GM21447 (cell line): Measurements from ENCODE around the gene CHRNA1.
"Not testable (repeated sequence)": the region's sequence is repeated elsewhere in the genome, so short reads cannot be mapped to it uniquely, and the experiment has no call there.

Experiments
- ATAC-seq: cut with Tn5 transposase; IDR thresholded peaks from one replicate; pipeline ENCODE4 v1.9.1; 2021; ENCODE audit not compliant: unreplicated experiment

The CHRNA1 gene

DNA sequence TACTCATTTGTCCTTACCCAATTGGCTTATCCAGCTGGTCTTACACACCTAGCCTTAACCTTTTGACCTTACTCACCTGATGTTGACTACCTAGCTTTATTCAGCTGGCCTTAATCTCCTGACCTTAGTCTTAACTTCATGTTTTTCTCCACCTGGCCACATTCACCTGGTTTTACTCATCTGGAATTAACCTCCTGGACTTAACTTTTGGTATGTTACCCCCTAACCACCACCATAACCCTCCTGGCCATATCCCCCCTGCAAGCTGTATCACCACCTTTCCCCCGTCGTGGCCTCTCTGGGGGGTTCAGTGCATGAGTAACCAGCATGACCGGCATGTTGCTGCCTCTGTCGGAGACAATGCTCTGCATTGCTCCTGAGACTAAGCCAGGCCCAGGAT is 45.7 kb downstream of the CHRNA1 start:
- no peak for ATAC-seq

DNA sequence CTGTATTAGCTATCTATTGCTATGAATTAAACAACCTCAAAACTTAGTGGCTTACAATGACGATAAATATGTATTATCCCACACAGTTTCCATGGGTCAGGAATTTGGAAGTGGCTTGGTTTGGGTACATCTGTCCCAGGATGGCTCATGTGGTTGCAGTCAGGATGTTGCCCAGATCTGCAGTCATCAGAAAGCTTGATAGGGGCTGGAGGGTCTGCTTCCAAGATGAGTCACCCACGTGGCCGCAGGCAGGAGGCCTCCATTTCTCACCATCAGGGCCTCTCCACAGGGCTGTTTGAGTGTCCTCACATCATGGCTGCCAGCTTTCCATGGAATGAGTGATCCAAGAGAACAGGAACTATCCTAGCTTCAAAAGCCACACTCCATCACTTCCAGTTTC is 46.4 kb downstream of the CHRNA1 start:
- ATAC-seq: no peak

DNA sequence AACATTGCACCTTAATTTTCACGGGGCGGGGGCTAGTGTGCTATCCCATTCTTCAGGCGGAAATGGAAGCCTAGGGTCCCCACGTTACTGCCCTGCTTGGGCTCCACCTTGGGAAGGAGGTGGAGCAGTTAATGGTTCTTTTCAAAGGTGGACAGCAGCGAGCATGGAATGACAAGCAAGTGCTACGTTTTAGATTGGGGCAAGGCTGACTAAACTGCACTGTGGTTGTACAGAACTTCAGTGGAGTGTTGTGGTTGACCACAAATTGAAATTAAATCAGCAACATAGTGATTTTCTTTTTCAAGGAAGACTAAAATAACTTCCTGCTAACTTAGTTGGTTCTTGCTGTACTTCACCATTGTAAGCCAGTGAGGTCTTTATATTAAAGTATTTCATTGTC is 47.0 kb downstream of the CHRNA1 start:
- ATAC-seq: no peak

DNA sequence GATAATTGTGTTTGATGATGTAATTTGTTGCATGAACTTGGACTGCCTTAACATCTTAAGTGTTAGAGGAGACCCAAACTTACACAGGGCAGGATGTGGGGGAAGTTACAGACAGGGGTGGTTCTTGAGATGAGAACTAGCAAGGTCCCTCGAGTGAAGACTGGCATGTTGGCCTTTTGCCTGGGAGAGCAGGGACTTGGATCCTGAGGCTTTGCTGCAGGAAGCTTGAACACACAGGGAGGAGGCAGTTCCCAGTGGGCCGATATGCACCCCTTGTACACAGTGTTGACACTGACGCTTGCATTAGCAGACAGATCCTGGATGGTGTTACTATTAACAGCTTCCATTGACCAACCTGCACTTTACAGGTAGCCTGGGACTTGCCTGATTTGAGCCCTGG is 47.5 kb downstream of the CHRNA1 start:
- ATAC-seq: no peak

DNA sequence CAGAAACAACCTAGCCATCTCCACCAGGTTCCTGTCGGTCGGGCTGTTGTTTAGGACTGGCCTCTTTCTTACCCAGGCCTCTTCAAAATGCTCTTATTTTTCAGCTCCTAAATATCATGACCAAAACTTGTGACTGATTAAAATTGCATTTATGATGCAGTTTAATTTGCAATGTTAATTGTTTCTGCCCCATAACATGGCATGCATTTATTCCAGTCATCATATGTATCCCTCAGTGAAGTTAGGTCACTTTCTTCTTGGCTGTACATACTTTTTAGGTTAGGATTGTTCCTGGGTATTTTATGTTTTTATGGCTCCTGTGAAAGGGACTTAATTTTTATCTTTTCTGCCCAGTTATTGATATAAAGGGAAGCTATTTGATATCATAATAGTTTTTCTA is 50.6 kb downstream of the CHRNA1 start:
- ATAC-seq: no peak

DNA sequence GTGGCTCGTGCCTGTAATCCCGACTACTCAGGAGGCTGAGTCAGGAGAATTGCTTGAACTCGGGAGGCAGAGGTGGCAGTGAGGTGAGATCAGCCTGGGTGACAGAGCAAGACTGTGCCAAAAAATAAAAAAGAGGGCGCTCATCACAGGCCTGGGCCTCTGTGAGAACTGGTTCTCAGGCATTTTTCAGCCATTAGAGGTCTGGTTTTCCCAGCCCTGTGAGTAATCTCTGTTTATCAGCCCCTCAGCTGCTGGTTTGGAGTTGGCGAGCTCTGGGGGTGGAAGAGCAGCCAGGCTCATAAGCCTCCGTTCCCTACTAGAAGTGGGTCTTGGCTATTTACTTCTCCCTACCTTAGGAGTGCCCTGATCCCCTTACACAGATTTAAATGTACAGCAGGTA is 53.1 kb downstream of the CHRNA1 start:
- ATAC-seq: no peak

DNA sequence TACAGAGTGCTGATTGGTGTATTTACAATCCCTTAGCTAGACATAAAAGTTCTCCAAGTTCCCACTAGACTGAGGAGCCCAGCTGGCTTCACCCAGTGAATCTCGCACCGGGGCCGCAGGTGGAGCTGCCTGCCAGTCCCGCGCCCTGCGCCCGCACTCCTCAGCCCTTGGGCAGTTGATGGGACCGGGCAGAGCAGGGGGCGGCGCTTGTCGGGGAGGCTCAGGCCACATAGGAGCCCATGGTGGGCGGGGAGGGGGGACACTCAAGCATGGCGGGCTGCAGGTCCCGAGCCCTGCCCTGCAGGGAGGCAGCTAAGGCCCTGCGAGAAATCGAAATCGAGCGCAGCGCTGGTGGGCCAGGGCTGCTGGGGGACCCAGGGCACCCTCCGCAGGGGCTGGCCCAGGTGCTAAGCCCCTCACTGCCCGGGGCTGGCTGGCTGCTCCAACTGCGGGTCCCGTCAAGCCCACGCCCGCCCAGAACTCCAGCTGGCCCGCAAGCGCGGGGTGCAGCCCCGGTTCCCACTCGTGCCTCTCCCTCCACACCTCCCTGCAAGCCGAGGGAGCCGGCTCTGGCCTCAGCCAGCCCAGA is 54.8 kb downstream of the CHRNA1 start:
- not testable (repeated sequence) for ATAC-seq

DNA sequence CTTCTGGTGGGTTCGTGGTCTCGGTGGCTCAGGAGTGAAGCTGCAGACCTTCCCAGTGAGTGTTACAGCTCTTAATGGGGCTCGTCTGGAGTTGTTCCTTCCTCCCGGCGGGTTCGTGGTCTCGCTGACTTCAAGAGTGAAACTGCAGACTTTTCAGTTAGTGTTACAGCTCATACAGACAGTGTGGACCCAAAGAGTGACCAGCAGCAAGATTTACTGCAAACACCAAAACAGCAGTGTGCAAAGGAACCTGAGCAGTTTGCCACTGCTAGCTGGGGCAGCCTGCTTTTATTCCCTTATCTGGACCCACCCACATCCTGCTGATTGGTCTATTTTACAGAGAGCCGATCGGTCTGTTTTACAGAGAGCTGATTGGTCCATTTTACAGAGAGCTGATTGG is 55.6 kb downstream of the CHRNA1 start:
- no peak for ATAC-seq

DNA sequence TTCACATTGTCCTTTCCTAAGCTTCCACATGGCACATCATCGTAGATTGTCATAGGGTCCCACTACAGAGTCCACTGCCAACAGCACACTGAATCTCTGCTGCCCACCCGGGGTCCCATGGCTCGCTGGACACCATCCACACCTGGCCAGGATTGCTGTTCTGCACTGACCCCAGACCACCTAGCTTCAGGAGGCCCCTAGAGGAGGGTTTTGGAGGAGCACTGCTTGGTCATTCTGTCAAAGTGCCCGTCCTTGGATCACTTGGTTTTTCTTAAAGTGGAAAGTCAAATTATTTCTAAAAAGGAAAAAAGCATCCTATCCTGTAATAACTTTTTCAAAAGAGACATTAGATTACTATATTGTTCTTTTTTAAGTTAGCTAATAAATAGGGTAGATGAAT is 59.0 kb downstream of the CHRNA1 start:
- ATAC-seq: no peak

DNA sequence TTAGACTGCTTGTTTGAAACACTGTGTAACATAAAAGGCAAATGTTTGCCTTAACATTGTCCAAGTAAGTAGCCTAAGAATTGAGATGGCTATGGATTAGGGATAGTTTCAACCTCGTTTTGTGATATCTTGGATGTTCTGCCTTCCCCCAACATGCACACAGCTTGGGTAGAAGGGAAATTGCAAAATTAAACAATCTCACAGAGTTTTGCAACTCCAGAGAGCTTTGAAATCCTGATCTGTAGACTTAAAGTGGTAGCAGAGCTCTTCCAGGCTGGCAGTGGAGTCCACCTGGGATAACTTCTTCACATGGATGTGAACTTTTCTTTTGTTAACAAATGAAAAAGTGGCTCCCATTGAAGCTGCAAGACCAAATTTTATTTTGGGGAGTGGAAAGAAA is 59.6 kb downstream of the CHRNA1 start:
- ATAC-seq: no peak

DNA sequence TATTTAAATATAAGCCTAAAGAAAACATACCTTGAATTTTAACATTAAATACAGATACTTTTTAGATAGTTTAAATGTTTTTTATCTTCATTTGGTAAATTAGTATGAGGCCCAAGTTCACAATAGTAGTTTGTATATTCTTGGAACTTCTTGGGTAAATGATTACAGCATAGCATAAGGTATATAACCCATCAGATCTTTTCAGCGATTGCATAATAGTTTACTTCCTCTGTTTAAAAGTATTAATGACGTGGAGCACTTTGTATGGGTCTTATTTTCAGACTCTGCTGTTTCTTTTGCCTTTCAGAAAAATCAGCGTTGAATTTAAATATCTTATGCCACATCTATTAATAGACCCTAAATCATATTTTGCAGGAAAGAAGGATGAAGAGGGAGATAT is 60.2 kb downstream of the CHRNA1 start:
- ATAC-seq: no peak

DNA sequence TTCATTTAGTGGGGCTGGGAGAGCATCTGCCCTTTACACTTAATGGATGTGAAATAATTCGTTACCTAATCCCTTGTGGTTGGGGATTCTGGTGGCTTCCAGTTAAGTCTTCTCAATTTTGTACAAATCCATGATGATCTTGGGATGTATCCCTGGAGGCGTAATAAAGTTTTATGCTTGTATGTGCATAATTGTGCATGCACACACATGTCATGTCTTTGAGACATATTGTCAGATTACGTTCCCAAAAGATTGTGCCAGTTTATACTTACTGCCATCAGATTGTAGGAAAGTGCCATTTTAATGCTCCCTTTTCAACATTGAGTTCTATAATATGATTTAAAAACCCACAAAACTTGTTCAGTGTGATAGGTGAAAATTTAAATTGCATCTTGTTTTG is 60.8 kb downstream of the CHRNA1 start:
- ATAC-seq: no peak

DNA sequence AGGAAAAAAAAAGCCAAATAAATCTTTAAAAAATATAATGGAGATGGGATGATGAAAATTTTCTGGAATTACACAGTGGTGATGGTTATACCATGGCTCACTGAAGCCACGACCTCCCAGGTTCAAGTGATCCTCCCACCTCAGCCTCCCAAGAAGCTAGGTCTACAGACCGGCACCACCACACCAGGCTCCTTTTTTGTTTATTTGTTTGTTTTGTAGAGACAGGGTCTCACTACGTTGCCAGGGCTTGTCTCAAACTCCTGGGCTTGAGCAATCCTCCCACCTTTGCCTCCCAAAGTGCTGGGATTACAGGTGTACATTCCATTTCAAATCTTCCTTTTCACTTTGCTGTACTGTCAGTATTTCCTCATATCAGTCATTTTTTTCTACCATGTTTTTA is 61.7 kb downstream of the CHRNA1 start:
- no peak for ATAC-seq

DNA sequence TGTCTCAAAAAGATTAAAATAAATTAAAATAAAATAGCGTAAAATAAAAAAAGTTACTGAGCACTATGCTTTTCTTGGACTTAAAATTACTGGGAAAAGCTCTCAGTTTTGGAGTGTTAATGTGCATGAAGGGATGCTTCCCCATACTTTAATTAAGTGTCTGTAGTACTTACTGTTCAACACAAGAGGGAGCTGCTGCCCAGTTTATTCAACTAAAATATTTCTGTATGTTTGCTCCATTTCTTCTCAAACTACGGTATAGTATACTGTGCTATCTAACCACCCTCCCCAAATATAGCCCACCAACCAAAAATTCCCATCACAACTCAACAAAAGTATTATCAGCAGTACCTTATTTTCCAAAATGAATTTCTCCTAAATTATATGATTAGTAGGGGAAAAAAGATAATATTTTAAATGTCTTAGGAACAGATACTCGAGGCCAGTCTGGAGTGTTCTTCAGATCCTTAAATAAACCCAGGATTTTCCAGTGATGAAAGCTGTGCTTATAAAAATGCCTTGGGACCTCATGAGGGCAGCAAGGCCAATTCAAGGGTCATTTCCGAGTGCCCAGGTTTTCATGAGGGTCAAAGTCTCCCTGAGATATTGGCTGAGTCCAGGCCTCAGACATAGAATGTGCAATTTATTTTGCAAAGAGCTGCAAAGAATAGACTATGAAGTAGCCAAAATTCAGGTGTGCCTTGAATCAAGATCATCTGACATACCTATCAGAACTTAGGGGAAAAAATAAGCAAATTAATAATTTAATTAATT is 64.1 kb downstream of the CHRNA1 start:
- no peak for ATAC-seq
